Retinal pigment epithelial cell (primary cell): ENCODE results near the gene RTN4IP1.
"Not testable (repeated sequence)": the region's sequence is repeated elsewhere in the genome, so short reads cannot be mapped to it uniquely, and the experiment has no call there.

Experiments
- DNase-seq: peaks from one replicate; pipeline ENCODE4 v3.0.0-alpha.2; 2010; ENCODE audit warnings: low read depth
- H3K4me3 ChIP-seq: 2 replicates; pipeline ENCODE4 v1.5.1; 2011; ENCODE audit warnings: mild to moderate bottlenecking, low read length, control low read depth, moderate library complexity
- TF ChIP-seq, protein P1 (sequence below): conservative IDR thresholded peaks from 2 replicates; pipeline ENCODE4 v1.5.1; 2011; ENCODE audit warnings: low read depth, low read length, control low read depth, inconsistent platforms

The RTN4IP1 gene

DNA sequence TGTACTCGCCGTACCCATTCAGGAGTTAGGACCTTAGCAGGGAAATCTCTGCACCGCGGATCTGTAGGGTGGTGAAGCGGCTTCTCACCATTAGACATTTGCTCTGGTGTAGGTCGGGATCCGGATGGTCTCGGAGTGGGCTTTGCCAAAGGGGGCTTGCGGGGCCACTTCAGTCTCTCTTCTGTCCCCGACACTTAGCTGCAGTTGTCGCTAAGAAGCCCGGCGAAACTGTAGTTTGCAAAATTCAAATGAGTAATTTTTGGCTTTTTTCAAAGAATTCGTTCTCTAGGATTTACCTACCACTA is 513 bp upstream of the RTN4IP1 start:
- TF ChIP-seq, protein P1, sequence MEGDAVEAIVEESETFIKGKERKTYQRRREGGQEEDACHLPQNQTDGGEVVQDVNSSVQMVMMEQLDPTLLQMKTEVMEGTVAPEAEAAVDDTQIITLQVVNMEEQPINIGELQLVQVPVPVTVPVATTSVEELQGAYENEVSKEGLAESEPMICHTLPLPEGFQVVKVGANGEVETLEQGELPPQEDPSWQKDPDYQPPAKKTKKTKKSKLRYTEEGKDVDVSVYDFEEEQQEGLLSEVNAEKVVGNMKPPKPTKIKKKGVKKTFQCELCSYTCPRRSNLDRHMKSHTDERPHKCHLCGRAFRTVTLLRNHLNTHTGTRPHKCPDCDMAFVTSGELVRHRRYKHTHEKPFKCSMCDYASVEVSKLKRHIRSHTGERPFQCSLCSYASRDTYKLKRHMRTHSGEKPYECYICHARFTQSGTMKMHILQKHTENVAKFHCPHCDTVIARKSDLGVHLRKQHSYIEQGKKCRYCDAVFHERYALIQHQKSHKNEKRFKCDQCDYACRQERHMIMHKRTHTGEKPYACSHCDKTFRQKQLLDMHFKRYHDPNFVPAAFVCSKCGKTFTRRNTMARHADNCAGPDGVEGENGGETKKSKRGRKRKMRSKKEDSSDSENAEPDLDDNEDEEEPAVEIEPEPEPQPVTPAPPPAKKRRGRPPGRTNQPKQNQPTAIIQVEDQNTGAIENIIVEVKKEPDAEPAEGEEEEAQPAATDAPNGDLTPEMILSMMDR, result no peak
- no peak for DNase-seq
- H3K4me3 ChIP-seq, result peak overlapping the region; percentile 97

DNA sequence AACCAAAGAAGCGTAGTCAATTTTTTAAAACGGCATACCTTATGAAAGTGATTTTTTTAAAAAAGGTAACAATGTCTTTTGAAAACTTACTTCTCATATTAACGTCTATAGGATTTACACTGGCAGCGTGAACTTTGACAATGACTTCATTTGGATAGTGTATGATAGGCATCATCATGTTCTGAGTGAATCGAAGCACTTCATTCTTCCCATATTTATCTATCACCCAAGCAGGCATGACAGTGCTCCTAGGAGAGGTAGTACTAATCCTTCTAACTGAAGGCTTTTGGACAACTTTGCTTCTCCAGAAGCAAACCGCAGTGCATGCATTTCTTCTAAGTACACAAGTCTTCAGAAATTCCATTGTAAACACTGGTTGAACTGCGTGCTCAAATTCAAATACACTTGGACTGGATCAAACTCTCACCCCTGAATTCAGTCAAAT is 618 bp downstream of the RTN4IP1 start:
- DNase-seq, result no peak
- TF ChIP-seq, protein P1, result no peak

DNA sequence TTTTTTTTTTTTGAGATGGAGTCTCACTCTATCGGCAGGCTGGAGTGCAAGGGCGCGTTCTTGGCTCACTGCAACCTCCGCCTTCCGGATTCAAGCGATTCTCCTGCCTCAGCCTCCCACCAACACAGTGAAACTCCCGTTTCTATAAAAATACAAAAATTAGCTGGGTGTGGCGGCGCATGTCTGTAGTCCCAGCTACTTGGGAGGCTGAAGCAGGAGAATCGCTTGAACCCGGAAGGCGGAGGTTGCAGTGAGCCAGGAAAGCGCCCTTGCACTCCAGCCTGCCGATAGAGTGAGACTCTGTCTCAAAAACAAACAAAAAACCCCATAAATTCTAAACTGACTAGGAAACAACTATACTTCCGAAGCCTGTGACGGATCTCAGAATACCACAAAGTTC is 1.5 kb downstream of the RTN4IP1 start:
- DNase-seq, H3K4me3 ChIP-seq: not testable (repeated sequence)

More for the DNA sequence above, 618 bp downstream of the RTN4IP1 start:
- H3K4me3 ChIP-seq, result peak overlapping the region; percentile 97

DNA sequence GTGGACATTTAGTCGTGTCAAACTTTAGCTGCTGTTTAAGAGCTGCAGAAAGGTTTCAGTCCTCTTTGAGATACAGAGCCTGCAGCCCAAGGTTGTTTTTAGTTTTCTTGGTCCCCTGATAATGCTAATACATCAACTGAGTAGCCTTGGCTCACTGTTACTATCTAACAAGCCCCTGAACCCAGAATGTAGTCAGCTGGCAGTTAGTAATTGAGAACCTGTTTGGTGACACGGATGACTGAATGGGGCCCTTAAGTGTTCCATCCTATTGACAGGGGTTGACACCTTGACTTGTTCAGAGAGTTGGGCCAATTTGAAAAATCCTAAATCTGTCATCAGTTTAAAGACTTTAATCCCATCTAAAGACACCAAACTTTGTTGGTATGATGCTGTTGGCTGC is 2.8 kb downstream of the RTN4IP1 start:
- no peak overlapping the region for H3K4me3 ChIP-seq
- DNase-seq, result no peak
- TF ChIP-seq, protein P1, result no peak

DNA sequence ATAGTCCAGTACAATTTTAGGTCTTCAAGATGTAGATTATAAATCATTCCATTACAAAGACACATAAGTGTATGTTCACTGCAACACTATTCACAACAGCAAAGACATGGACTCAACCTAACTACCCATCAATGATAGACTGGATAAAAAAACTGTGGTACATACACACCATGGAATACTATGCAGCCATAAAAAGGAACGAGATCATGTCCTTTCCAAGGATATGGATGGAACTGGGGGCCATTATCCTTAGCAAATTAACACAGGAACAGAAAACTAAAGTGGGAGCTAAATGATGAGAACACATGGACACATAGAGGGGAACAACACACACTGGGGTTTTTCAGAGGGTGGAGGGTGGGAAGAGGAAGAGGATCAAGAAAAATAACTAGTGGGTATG is 6.3 kb downstream of the RTN4IP1 start:
- DNase-seq, result no peak
- TF ChIP-seq, protein P1, result no peak
- H3K4me3 ChIP-seq, result no peak overlapping the region

DNA sequence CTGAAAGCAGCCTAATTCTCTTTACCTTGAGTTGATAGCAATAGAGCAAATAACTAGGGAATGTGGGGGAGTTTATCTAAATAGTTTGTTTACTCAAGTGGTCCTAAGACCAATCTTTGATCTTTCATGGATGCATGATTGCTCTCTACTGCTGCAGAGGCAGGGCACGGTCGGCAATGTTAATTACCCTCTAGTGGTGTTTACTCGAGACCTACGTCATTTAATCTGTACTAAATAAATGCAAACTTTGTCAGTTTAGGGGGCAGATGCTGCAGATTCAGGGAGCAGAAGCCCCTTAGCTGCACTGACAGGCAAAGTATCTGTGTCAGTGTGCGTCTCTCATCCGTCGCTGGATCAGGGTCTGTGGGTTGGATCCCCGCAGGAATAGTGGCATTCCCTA is 6.9 kb downstream of the RTN4IP1 start:
- no peak for DNase-seq
- no peak overlapping the region for H3K4me3 ChIP-seq
- TF ChIP-seq, protein P1, result no peak

DNA sequence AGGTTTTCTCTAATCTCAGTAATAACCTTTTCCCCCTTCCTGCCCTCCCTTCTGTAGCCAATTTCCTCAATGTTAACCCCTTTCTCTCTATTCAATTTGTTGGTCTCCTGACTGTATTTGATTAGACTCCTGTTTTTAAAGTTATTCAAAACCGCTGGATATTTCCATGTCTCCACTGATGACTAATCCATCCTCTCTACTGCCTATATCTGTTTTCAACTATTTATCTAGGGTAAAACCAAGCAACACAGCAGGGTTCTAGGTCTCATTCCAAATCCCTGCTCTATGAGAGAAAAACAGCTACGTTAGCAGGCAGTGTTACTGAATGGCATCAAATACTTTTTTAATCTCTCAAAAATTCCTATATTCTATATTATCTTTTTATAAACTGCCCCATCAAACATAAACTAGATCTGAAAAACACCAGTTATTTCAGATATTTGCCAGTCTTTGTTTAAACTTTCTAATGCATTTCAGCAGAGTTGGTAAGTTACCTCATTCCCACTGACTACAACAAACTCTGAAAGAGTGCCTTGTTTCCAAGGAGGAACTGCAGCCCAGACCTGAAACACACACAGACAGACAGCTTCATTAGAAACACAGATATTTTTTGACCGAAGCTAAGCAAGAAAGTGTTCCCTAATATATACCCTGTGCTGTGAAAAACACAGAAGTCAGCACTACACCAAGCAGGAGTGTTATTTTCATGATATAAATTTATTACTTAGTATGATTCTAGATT is 8.2 kb downstream of the RTN4IP1 start:
- no peak overlapping the region for H3K4me3 ChIP-seq
- TF ChIP-seq, protein P1, result no peak
- DNase-seq, result no peak
